SKM-1 treated with dmso at 0.1 percent for 144 hours (cell line): ENCODE results near the gene HGF.
A peak's percentile ranks its signal among the peaks of the same experiment; 100 is the strongest.

Source experiments
- DNase-seq: peaks from one replicate; lab custom pipeline; 2025; ENCODE audit not compliant: unreplicated experiment; lab: John Stamatoyannopoulos, UW

Gene HGF

GRCh38 chr7:81687062-81687461 lies 82.8 kb downstream of the HGF start:
- no peak for DNase-seq

- DNase-seq: no peak
Measured at GRCh38 chr7:81685270-81685868, 84.5 kb downstream of the HGF start.

- peak; percentile 65 for DNase-seq
Measured at GRCh38 chr7:81684514-81685269, 85.2 kb downstream of the HGF start.

GRCh38 chr7:81684033-81684432 lies 85.8 kb downstream of the HGF start:
- no peak for DNase-seq

- no peak for DNase-seq
Measured at GRCh38 chr7:81682873-81683272, 87.0 kb downstream of the HGF start.

- no peak for DNase-seq
Measured at GRCh38 chr7:81680120-81680519, 89.7 kb downstream of the HGF start.

GRCh38 chr7:81676813-81677212 lies 93.0 kb downstream of the HGF start:
- no peak for DNase-seq

GRCh38 chr7:81676105-81676811 lies 93.6 kb downstream of the HGF start:
- no peak for DNase-seq

- no peak for DNase-seq
Measured at GRCh38 chr7:81674431-81674830, 95.4 kb downstream of the HGF start.

GRCh38 chr7:81672872-81673271 lies 97.0 kb downstream of the HGF start:
- DNase-seq: no peak

GRCh38 chr7:81669476-81670105 lies 100.3 kb downstream of the HGF start:
- no peak for DNase-seq

GRCh38 chr7:81666209-81666608 lies 103.6 kb downstream of the HGF start:
- DNase-seq: no peak

- no peak for DNase-seq
Measured at GRCh38 chr7:81665236-81665635, 104.6 kb downstream of the HGF start.

GRCh38 chr7:81664304-81664703 lies 105.5 kb downstream of the HGF start:
- DNase-seq: no peak

GRCh38 chr7:81662531-81662930 lies 107.3 kb downstream of the HGF start:
- no peak for DNase-seq

- DNase-seq: no peak
Measured at GRCh38 chr7:81659697-81660395, 110.0 kb downstream of the HGF start.

- DNase-seq: no peak
Measured at GRCh38 chr7:81657551-81657950, 112.3 kb downstream of the HGF start.

GRCh38 chr7:81655271-81655670 lies 114.6 kb downstream of the HGF start:
- no peak for DNase-seq

- DNase-seq: no peak
Measured at GRCh38 chr7:81652225-81652624, 117.6 kb downstream of the HGF start.
